Endothelial cell of umbilical vein (primary cell): ENCODE results near the gene MEIOB. TPM values are rescaled to one million over a fixed set of nuclear protein-coding genes. Genes with fewer than 3 reads are reported as not detected.

ENCODE experiments used
- BruUV-seq: library from RNA; stranded (reverse); fragments of 400-500 nt; replicated peaks from 2 replicates; lab custom pipeline; 2021; lab: Mats Ljungman, UMichigan
- CTCF ChIA-PET: fragments of 300-600, 350-600 bp; sonication (Branson Sonifier 250); formaldehyde crosslinking; loops from one replicate; lab custom pipeline; 2021; ENCODE audit warnings: antibody characterized with exemption, inconsistent platforms; lab: Charles Lee
- POLR2A ChIA-PET: fragments of 300-600, 350-600 bp; sonication (Branson Sonifier 250); formaldehyde crosslinking; loops from one replicate; lab custom pipeline; 2021; ENCODE audit warnings: antibody characterized with exemption, inconsistent platforms; lab: Charles Lee
- DNase-seq: peaks from one replicate; pipeline ENCODE4 v3.0.0-alpha.2; 2011; ENCODE audit warnings: low read depth, low spot score
- FAIRE-seq: peaks from 2 replicates; lab custom pipeline; 2011; peaks lifted over from hg19 to GRCh38; lab: Jason Lieb, UNC
- H2AFZ ChIP-seq: 2 replicates; pipeline ENCODE4 v1.6.0; 2012; ENCODE audit warnings: low read depth, low read length, control low read depth, inconsistent platforms
- H3K27ac ChIP-seq: 2 replicates; pipeline ENCODE4 v1.5.1; 2011; ENCODE audit warnings: low read depth, mild to moderate bottlenecking, control low read depth, low read length, moderate library complexity; ENCODE audit not compliant: insufficient read depth
- H3K27me3 ChIP-seq, 2 experiments: 2 replicates each; pipeline versions ENCODE4 v1.6.0 to v1.6.1; 2011; ENCODE audit warnings: low read length in 2 of 2, mixed read lengths in 1 of 2; ENCODE audit not compliant: control insufficient read depth in 2 of 2, insufficient read depth in 2 of 2
- H3K36me3 ChIP-seq, 2 experiments: 2 replicates in 1 of 2; 3 replicates in 1 of 2; pipeline ENCODE4 v1.5.1; 2011; ENCODE audit warnings: low read length in 2 of 2, mild to moderate bottlenecking in 1 of 2, moderate library complexity in 1 of 2; ENCODE audit not compliant: control insufficient read depth in 2 of 2, insufficient read depth in 2 of 2; ENCODE audit errors: extremely low read depth in 1 of 2
- H3K4me1 ChIP-seq: 3 replicates; pipeline ENCODE4 v1.5.1; 2011; ENCODE audit warnings: mild to moderate bottlenecking, low read length; ENCODE audit not compliant: control insufficient read depth, insufficient read depth; ENCODE audit errors: extremely low read depth
- H3K4me2 ChIP-seq: 2 replicates; pipeline ENCODE4 v1.6.1; 2011; ENCODE audit warnings: low read length, control low read depth, mixed read lengths; ENCODE audit not compliant: insufficient read depth
- H3K4me3 ChIP-seq, 3 experiments: fragments of 200-600 bp in 1 of 3; sonication (generic), shearing (Covaris generic) in 1 of 3; replicated peaks in 1 of 3; 2 replicates each; pipeline ENCODE4 v1.5.1; 2011 to 2016; ENCODE audit warnings: control low read depth in 3 of 3, low read length in 3 of 3, mild to moderate bottlenecking in 2 of 3, inconsistent platforms in 1 of 3, low read depth in 1 of 3, moderate library complexity in 1 of 3; ENCODE audit not compliant: insufficient read depth in 1 of 3
- H3K79me2 ChIP-seq: 2 replicates; pipeline ENCODE4 v1.6.0; 2012; ENCODE audit warnings: low read length, inconsistent platforms; ENCODE audit not compliant: control insufficient read depth, insufficient read depth
- H3K9ac ChIP-seq: replicated peaks from 2 replicates; pipeline ENCODE3; 2011; ENCODE audit warnings: low read length, control low read depth; ENCODE audit not compliant: insufficient read depth; ENCODE audit errors: extremely low read depth
- H3K9me1 ChIP-seq: replicated peaks from 3 replicates; pipeline ENCODE4 v1.6.0; 2011; ENCODE audit warnings: mild to moderate bottlenecking, low read length; ENCODE audit not compliant: control insufficient read depth, insufficient read depth; ENCODE audit errors: extremely low read depth
- H3K9me3 ChIP-seq: replicated peaks from 2 replicates; pipeline ENCODE4 v1.5.1; 2012; ENCODE audit warnings: low read length, inconsistent platforms; ENCODE audit not compliant: control insufficient read depth, insufficient read depth
- H4K20me1 ChIP-seq: replicated peaks from 2 replicates; pipeline ENCODE3; 2011; ENCODE audit warnings: mild to moderate bottlenecking, low read length; ENCODE audit not compliant: control insufficient read depth, insufficient read depth; ENCODE audit errors: extremely low read depth
- EZH2 ChIP-seq: IDR thresholded peaks from 2 replicates; pipeline ENCODE4 v1.6.1; 2012; ENCODE audit warnings: borderline replicate concordance, low read depth, mild to moderate bottlenecking, moderate library complexity, low read length, inconsistent platforms; ENCODE audit not compliant: severe bottlenecking
- FOS ChIP-seq: IDR thresholded peaks from 2 replicates; pipeline ENCODE4 v1.6.1; 2011; ENCODE audit warnings: mild to moderate bottlenecking, low read length, moderate library complexity, borderline replicate concordance; ENCODE audit not compliant: insufficient read depth
- GATA2 ChIP-seq: IDR thresholded peaks from 2 replicates; pipeline ENCODE4 v1.7.0; 2011; ENCODE audit warnings: low read depth, mild to moderate bottlenecking, moderate library complexity, mixed read lengths, low read length; ENCODE audit not compliant: insufficient read length, insufficient read depth
- JUN ChIP-seq: IDR thresholded peaks from 2 replicates; pipeline ENCODE4 v1.6.1; 2011; ENCODE audit warnings: borderline replicate concordance, low read depth; ENCODE audit not compliant: insufficient read length, insufficient read depth
- MYC ChIP-seq: IDR thresholded peaks from one replicate; pipeline ENCODE4 v1.6.1; 2011; ENCODE audit warnings: mild to moderate bottlenecking, low read depth, low read length
- POLR2A ChIP-seq: IDR thresholded peaks from 2 replicates; pipeline ENCODE4 v1.6.1; 2012; ENCODE audit warnings: low read depth, mild to moderate bottlenecking, control low read depth, low read length
- POLR2AphosphoS5 ChIP-seq: IDR thresholded peaks from 2 replicates; pipeline ENCODE4 v1.6.1; 2012; ENCODE audit warnings: low read depth, mild to moderate bottlenecking, control low read depth, low read length, moderate library complexity; ENCODE audit not compliant: insufficient read depth
- dilution Hi-C: fragments of 300-500 bp; cut with MboI; formaldehyde crosslinking; loops from one replicate; pipeline ENCODE4 v1.15.0; 2019; ENCODE audit warnings: low sequenced_read_pairs; ENCODE audit not compliant: extremely low pct_ligation_motif_present
- intact Hi-C: fragments of 100-400 bp; cut with micrococcal nuclease; formaldehyde crosslinking; loops from one replicate; pipeline ENCODE4 v1.10.0; 2022
- polyA plus RNA-seq, 4 experiments: library from polyadenylated mRNA; depleted of rRNA in 3 of 4; stranded (reverse) in 3 of 4; unstranded in 1 of 4; fragments of >200 nt; gene quantifications; 2 replicates each; pipeline versions ENCODE4 v1.2.1 to v1.2.3, GENCODE V29; 2011 to 2012; ENCODE audit warnings: missing spikeins in 1 of 4
- total RNA-seq: library from RNA; stranded (reverse); gene quantifications from 2 replicates; pipeline ENCODE4 v1.2.3, GENCODE V29; 2021
- TF ChIP-seq, protein P1 (sequence below): IDR thresholded peaks from 2 replicates; pipeline ENCODE4 v1.6.1; 2011; ENCODE audit not compliant: insufficient read depth, insufficient read length
- TF ChIP-seq, protein P2 (sequence below), 2 donors: IDR thresholded peaks; 1 replicate in 1 of 2; 2 replicates in 1 of 2; pipeline ENCODE4 v1.5.1; 2011; ENCODE audit warnings: low read length in 2 of 2, mild to moderate bottlenecking in 2 of 2, moderate library complexity in 2 of 2, control low read depth in 1 of 2, inconsistent platforms in 1 of 2, low read depth in 1 of 2; ENCODE audit not compliant: insufficient read depth in 1 of 2; ENCODE audit errors: extremely low read depth in 1 of 2

The MEIOB gene
- total and polyA plus RNA-seq, 2 donors (not counting 3 experiments of a cell fraction or from before 2014, with no cell fraction given) = 0.04 TPM; not detected in 1

DNA sequence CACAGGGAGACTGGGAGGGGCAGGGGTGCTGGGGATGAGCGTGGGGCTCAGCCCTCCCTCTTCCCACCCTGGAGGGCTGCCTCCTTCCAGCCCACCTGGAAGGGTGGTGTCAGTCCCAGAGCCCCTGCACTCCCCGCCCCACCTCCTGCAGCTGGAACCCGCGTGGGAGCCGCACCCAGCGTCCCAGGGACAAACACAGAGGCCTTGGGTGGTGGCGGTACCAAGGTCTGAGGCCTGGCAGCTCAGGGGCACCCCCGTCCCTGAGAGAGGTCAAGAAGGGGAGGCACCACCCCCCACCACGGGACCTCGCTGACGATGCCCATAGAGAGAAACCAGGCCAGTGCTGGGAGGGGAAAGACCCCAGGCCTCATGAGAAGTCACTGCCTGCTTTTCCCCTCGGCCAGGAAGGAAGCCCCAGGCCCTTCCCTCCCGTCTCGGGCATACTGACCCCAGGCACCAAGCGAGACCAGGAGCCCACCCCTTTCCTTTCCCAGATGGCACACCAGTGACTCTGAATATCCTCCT is 42.2 kb upstream of the MEIOB start:
- ChIA-PET POLR2A (no interaction called here), CTCF (interaction anchor here (0.7 to 1.9 kb wide), 4 partner anchors 10 to 38 kb away, joined by 3 to 7 read pairs (median 3); no protein-coding TSS in a partner anchor)
- no peaks in the 10 kb centered on the region for H3K9me1 ChIP-seq
- no peak overlapping the region for H2AFZ ChIP-seq
- H3K4me2 ChIP-seq = no peak overlapping the region
- no peak for TF ChIP-seq POLR2A
- no peak for TF ChIP-seq JUN
- no peak for TF ChIP-seq POLR2AphosphoS5
- no peak for TF ChIP-seq MYC
- TF ChIP-seq GATA2 = no peak
- TF ChIP-seq, protein P1, sequence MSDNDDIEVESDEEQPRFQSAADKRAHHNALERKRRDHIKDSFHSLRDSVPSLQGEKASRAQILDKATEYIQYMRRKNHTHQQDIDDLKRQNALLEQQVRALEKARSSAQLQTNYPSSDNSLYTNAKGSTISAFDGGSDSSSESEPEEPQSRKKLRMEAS = no peak
- TF ChIP-seq, protein P2, sequence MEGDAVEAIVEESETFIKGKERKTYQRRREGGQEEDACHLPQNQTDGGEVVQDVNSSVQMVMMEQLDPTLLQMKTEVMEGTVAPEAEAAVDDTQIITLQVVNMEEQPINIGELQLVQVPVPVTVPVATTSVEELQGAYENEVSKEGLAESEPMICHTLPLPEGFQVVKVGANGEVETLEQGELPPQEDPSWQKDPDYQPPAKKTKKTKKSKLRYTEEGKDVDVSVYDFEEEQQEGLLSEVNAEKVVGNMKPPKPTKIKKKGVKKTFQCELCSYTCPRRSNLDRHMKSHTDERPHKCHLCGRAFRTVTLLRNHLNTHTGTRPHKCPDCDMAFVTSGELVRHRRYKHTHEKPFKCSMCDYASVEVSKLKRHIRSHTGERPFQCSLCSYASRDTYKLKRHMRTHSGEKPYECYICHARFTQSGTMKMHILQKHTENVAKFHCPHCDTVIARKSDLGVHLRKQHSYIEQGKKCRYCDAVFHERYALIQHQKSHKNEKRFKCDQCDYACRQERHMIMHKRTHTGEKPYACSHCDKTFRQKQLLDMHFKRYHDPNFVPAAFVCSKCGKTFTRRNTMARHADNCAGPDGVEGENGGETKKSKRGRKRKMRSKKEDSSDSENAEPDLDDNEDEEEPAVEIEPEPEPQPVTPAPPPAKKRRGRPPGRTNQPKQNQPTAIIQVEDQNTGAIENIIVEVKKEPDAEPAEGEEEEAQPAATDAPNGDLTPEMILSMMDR (IDR thresholded peaks at IDR 0.05; ENCODE audit: extremely low read depth in 1 of 2, insufficient read depth in 1 of 2, low read depth in 1 of 2, low read length in 2 of 2) = no peak
- no peak for TF ChIP-seq FOS
- no peak for TF ChIP-seq EZH2
- H3K27me3 ChIP-seq = peaks cover 19 to 20% of the 10 kb centered on the region in 2 experiments
- no peaks in the 10 kb centered on the region for H3K79me2 ChIP-seq
- H4K20me1 ChIP-seq = no peaks in the 10 kb centered on the region
- no peaks in the 10 kb centered on the region for H3K4me1 ChIP-seq
- no peaks in the 10 kb centered on the region for H3K36me3 ChIP-seq
- intact Hi-C loops (no loop called here), dilution Hi-C loops (no loop called here)
- no peak overlapping the region for H3K4me3 ChIP-seq
- H3K27ac ChIP-seq = no peak overlapping the region
- BruUV-seq = no TSS peak
- no peak overlapping the region for H3K9ac ChIP-seq
- DNase-seq (no peak), FAIRE-seq (no peak)
- H3K9me3 ChIP-seq = no peaks in the 10 kb centered on the region
